ENCODE data around the gene CADPS.

GRCh38 chr3:62500556-62501288, 374.5 kb downstream of the CADPS start:
- TF ChIP-seq CTCF (IDR thresholded peaks at IDR 0.05) = no peak
- TF ChIP-seq SREBF2 (IDR thresholded peaks at IDR 0.05) = no peak
- TF ChIP-seq REST (IDR thresholded peaks at IDR 0.05) = no peak
- TF ChIP-seq POLR2A (IDR thresholded peaks at IDR 0.05; ENCODE audit: low read length) = no peak
- TF ChIP-seq KDM1A (IDR thresholded peaks at IDR 0.05; ENCODE audit: low read depth) = no peak
- no peak for TF ChIP-seq BHLHE40 (IDR thresholded peaks at IDR 0.05; ENCODE audit: low read depth, low read length)
- TF ChIP-seq EHMT2 (IDR thresholded peaks at IDR 0.05; ENCODE audit: low read depth) = no peak
- no peak for TF ChIP-seq HES2 (IDR thresholded peaks at IDR 0.05)
- TF ChIP-seq ZNF302 (CRISPR knock-in tag; IDR thresholded peaks at IDR 0.05) = no peak
- no peak for TF ChIP-seq RAD21 (conservative IDR thresholded peaks at IDR 0.05 in 1 of 2, IDR thresholded peaks at IDR 0.05 in 1 of 2)
- no peak for TF ChIP-seq ELK1 (IDR thresholded peaks at IDR 0.05; ENCODE audit: low read depth, low read length)
- no peak for TF ChIP-seq ZFP36 (IDR thresholded peaks at IDR 0.05; ENCODE audit: borderline replicate concordance, partially characterized antibody)
- TF ChIP-seq EP300 (IDR thresholded peaks at IDR 0.05) = no peak
- no peak for TF ChIP-seq PHF8 (IDR thresholded peaks at IDR 0.05; ENCODE audit: borderline replicate concordance, low read depth)

All from A549 (cell line).